Left renal cortex interstitium (tissue), 4 donors: ENCODE measurements around the gene UTF1. TPM values are rescaled to one million over a fixed set of nuclear protein-coding genes. Genes with fewer than 3 reads are reported as not detected.

Experiments
- DNase-seq, 4 donors: peaks; one replicate each; pipeline ENCODE4 v3.0.0-alpha.2; 2013; ENCODE audit warnings: low read depth in 4 of 4, low spot score in 2 of 4, missing footprints in 1 of 4
- polyA plus RNA-seq, 4 donors: library from polyadenylated mRNA; unstranded; fragments of 120-200 nt; gene quantifications; one replicate each; pipeline ENCODE4 v1.2.1, GENCODE V29; 2013; ENCODE audit not compliant: insufficient read length in 4 of 4

The UTF1 gene
- polyA plus RNA-seq, 4 donors = 0.09 TPM; not detected in 3

DNA sequence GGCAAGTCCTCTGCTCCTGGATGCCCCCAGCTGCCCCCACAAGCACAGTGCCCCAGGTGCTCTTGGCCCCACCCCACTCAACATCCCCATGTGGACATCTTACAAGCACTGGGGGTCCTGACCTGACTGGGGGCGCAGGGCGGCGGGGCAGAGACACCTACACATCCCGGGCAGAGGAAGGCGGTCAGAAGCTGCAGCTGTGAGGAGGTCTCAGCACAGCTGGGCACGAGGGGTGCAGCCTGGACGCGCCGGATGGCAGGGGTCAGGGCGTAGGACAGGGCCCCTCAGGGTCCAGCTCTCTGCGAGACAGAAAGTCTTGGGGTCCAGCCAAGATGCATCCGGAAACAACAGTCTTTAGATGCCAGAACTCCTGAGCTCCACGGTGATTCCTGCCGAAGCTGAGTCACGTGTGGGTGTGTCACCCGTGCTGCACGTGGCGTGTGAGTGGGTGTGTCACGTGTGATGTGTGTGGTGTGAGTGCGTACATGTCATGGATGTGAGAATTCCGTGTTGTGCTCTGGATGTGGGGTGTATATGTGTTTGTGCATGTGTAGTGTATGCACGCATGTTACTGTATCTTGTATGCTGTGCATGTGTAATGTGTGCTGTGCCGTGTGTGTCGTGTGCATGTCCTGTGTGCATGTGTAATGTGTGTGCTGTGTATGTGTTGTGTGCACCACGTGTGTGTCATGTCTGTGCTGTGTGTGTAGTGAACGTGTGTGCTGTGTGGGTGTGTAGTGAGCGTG, 12.8 kb downstream of the UTF1 start:
- DNase-seq = no peak

DNA sequence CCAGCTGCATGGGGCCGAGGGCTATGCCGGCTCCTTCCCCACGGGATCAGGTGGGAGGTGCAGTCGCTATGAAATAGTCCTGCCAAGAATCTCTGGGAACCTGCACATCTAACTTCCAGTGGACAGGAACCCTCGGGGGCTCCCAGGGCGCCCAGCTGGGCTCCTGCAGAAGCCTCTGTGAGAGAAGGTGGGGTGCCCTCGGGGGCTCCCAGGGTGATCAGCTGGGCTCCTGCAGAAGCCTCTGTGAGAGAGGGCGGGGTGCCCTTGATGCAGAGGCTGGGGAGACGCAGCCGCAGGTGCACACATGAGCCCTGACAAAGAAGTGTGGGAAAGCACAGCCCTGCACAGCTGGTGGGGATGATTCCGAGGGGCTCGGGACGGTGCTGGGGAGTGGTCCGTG, 13.6 kb downstream of the UTF1 start:
- no peak for DNase-seq

DNA sequence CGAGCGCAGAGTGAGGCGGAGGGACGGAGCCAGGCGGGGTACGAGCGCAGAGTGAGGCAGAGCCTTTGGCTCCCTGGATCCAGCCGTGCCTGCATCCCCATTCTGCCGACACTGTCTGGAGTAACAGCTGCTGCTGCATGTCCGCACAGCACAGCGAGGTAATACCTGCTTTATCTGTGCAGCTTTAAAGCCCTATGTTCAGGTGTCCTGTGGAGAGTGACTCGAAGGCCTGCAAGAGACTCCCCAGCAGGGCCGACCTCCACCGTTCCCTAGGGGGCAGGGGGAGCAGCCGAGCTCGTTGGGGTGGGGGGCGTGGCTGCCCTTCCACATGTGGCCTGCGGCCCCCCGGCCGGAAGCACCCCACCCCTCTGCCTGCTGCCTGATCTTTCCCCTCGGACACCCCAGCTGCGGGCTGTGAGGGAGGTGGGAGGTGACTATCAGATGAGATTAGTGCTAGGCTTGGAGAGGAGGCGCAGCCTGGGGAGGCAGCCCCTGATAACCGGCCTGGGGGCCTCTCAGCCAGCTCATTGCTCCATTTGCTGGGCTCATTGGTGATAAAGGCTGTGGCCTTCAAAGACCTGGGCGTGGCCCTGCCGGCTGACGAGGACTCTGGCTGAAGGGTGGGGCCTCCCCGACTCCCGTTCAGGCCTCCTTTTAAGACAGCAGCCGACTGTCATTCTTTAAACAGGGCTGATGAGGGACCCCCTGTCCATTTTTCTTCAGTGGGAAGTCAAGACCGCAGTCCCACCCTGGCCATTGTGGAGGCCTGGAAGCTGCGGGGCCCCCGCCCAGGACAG, 15.6 kb downstream of the UTF1 start:
- DNase-seq = no peak

GRCh38 chr10:133246236-133246626, 16.2 kb downstream of the UTF1 start:
- DNase-seq = no peak

- DNase-seq = no peak
Measured at GRCh38 chr10:133247681-133248333, 17.8 kb downstream of the UTF1 start.

DNA sequence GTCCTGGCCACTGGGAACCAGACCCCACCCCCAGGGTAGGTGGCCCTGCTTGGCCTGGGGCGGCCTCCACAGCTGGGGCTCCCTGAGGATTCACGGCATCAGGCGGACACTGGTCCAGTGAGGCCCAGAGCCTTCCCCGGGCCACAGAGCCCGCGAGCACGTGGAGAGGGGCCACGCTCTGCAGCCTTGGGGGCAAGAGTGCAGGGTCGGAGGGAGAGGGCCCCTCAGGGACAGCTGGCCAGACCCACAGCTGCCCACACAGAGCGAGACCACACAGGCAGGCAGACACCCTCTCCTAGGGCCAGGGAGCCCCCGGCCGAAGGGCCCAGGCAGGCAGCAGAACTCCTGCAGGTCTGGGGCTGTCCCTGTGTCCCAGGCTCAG, 18.3 kb downstream of the UTF1 start:
- no peak for DNase-seq

DNA sequence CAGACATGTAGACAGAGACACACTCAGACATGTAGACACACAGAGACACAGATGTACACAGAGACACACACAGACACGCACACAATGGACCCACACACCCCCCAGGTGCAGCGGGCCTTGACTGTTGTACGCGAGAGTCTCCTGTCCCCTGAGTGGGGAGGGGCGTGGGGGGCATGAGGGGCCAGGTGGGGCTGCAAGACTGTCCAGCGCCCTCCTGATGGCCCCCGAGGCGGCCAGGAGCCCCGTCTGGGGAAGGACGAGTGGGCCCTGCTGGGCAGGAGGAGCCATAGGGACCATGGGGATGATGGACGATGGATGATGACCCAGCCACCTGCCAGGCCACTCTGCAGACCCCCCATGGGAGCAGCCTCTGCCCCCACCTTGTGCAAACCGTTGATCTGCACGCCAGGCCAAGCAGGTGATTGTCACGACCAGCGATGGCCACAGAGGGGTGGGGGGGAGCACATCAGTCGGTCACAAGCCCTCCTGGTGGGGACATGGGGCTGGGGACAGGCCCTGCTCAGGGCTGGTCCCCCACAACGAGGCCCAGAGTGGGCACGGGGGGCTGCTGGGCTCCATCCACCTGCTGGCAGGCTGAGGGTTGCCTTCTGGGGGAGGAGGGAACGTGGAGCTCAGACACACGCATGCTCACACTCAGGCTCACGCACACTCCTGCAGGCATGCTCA, 19.2 kb downstream of the UTF1 start:
- no peak for DNase-seq

GRCh38 chr10:133249975-133250754, 20.1 kb downstream of the UTF1 start:
- DNase-seq = no peak

GRCh38 chr10:133251388-133252222, 21.6 kb downstream of the UTF1 start:
- no peak for DNase-seq

DNA sequence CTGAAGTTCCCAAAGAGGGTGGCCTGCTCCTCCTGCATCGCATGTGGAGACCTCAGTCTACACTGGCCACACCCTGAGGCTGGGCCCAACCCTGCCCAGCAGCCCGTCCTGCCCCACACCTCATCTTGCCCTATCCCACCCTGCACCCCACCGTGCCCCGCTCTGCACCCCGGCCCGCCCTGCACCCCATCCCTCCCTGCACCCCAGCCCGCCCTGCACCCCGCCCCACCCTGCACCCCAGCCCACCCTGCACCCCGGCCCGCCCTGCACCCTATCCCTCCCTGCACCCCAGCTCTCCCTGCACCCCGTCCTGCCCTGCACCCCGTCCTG, 22.2 kb downstream of the UTF1 start:
- no peak for DNase-seq

- no peak for DNase-seq
Measured at GRCh38 chr10:133253361-133253955, 23.4 kb downstream of the UTF1 start.

- no peak for DNase-seq
Measured at GRCh38 chr10:133254421-133255120, 24.6 kb downstream of the UTF1 start.

GRCh38 chr10:133255323-133255722, 25.3 kb downstream of the UTF1 start:
- DNase-seq = no peak

GRCh38 chr10:133257489-133258065, 27.6 kb downstream of the UTF1 start:
- DNase-seq = no peak

DNA sequence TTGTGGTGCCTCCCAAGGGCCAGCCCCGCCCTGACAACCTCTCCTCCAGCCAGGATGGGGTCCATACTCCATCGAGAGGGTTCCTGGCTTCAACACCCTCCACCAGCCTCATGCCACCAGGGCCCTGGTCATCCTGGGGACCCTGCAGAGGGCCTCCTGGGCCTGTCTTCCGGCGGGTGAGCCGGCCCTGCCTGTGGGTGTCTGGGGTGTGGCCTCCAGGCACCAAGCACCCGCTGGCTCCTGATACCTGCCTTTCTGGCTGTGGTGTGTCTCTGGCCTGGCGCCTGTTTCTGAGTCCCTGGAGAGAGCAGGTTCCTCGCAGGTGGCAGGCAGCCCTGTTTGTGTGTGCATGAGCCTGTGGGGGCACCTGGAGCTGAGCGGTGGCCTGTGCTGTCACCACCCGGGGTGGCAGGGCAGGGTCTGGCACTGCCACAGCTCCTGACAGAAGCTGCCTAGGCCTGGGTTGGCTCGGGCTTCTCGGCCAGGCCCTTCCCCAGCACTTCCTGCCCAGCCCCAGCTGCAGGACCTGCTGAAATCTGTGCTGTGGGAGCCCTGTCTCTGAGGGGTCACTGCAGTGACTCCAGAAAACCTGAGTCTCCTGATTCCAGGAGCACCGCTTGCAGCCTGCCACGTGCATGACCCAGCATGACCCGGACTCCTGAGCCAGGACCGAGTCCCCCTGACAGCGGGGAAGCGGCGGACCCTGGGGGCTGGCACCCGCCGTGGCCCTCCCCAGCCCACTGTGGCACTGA, 28.2 kb downstream of the UTF1 start:
- DNase-seq = no peak

- DNase-seq = no peak
Measured at GRCh38 chr10:133258818-133259601, 29.0 kb downstream of the UTF1 start.

- DNase-seq = no peak
Measured at GRCh38 chr10:133259602-133259989, 29.6 kb downstream of the UTF1 start.
